Activated B cell treated with CpG ODN at 0.5 μM for 24 hours (primary cell): ENCODE data around the gene PAEP. TPM values are rescaled to one million over a fixed set of nuclear protein-coding genes. Genes with fewer than 3 reads are reported as not detected.
"Not testable (repeated sequence)": the region's sequence is repeated elsewhere in the genome, so short reads cannot be mapped to it uniquely, and the experiment has no call there.

ENCODE experiments used
- ATAC-seq: fragments of 200-7000 bp; cut with Tn5 transposase; one replicate; pipeline ENCODE4 v1.10.0; 2021; ENCODE audit warnings: low read depth, mild to moderate bottlenecking, moderate library complexity
- CTCF ChIA-PET: fragments of 350-600 bp; sonication (Branson Sonifier 250); formaldehyde crosslinking; loops from one replicate; lab custom pipeline; 2021; ENCODE audit warnings: antibody characterized with exemption; lab: Charles Lee
- POLR2A ChIA-PET: fragments of 350-600 bp; sonication (Branson Sonifier 250); formaldehyde crosslinking; loops from one replicate; lab custom pipeline; 2021; ENCODE audit warnings: antibody characterized with exemption; lab: Charles Lee
- DNase-seq: peaks from one replicate; pipeline ENCODE4 v3.0.0; 2022
- H3K27ac Mint-ChIP-seq: one replicate; pipeline ENCODE4 v1.8.0; 2020; ENCODE audit warnings: mixed read lengths
- H3K27me3 Mint-ChIP-seq: one replicate; pipeline ENCODE4 v1.8.0; 2021; ENCODE audit warnings: mixed read lengths
- H3K36me3 Mint-ChIP-seq: one replicate; pipeline ENCODE4 v1.8.0; 2021; ENCODE audit warnings: low read depth, mixed read lengths
- H3K4me1 Mint-ChIP-seq: one replicate; pipeline ENCODE4 v1.8.0; 2021; ENCODE audit warnings: mixed read lengths
- H3K4me3 Mint-ChIP-seq: one replicate; pipeline ENCODE4 v1.8.0; 2020; ENCODE audit warnings: mild to moderate bottlenecking, mixed read lengths
- H3K9me3 Mint-ChIP-seq: one replicate; pipeline ENCODE4 v1.8.0; 2020; ENCODE audit warnings: mixed read lengths
- intact Hi-C: fragments of 100-400 bp; cut with micrococcal nuclease; formaldehyde crosslinking; loops from one replicate; pipeline ENCODE4 v1.15.1; 2024
- total RNA-seq: library from RNA; stranded (reverse); gene quantifications from 2 replicates; pipeline ENCODE4 v1.2.3, GENCODE V29; 2022
- TF ChIP-seq, protein P1 (sequence below): fragments of 200-600 bp; IDR thresholded peaks from one replicate; pipeline ENCODE4 v1.8.0; 2022; ENCODE audit warnings: antibody characterized with exemption, mild to moderate bottlenecking

PAEP gene
- total RNA-seq, 1 donor from 2014 or later: not detected

- Mint-ChIP-seq H3K36me3 (no peaks in the 10 kb centered on the region), H3K27me3 (peaks cover 12% of the 10 kb centered on the region), H3K27ac (no peak overlapping the region), H3K4me3 (no peak overlapping the region), H3K4me1 (no peaks in the 10 kb centered on the region), H3K9me3 (no peaks in the 10 kb centered on the region)
- intact Hi-C loops: no loop called here
- TF ChIP-seq, protein P1, sequence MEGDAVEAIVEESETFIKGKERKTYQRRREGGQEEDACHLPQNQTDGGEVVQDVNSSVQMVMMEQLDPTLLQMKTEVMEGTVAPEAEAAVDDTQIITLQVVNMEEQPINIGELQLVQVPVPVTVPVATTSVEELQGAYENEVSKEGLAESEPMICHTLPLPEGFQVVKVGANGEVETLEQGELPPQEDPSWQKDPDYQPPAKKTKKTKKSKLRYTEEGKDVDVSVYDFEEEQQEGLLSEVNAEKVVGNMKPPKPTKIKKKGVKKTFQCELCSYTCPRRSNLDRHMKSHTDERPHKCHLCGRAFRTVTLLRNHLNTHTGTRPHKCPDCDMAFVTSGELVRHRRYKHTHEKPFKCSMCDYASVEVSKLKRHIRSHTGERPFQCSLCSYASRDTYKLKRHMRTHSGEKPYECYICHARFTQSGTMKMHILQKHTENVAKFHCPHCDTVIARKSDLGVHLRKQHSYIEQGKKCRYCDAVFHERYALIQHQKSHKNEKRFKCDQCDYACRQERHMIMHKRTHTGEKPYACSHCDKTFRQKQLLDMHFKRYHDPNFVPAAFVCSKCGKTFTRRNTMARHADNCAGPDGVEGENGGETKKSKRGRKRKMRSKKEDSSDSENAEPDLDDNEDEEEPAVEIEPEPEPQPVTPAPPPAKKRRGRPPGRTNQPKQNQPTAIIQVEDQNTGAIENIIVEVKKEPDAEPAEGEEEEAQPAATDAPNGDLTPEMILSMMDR: no peak
- ChIA-PET POLR2A (no interaction called here), CTCF (no interaction called here)
- no peak for DNase-seq
- ATAC-seq: no peak
These were observed 34.6 kb upstream of the PAEP start for GRCh38 chr9:135526730-135527571.

DNA sequence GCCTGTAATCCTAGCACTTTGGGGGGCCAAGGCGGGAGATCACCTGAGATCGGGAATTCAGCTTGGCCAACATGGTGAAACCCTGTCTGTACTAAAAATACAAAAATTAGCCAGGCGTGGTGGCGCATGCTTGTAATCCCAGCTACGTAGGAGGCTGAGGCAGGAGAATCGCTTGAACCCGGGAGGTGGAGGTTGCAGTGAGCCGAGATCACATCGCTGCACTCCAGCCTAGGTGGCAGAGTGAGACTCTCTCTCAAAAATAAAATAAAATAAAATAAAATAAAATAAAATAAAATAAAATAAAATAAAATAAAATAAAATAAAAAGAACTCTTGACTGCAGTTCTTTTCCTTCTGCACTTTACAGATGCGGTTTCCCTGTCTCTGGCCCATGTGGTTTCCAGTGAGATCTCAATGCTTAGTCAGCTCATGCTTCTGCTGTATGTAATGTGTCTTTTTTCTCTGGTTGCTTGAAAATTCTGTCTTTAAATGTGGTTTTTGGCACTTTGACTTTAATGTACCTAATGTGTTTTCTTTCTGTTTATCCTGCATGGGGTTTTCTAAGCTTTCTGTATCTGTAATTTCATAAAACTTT lies 32.6 kb upstream of the PAEP start:
- H3K4me3 Mint-ChIP-seq, DNase-seq, H3K4me1 Mint-ChIP-seq, CTCF ChIA-PET, ATAC-seq, intact Hi-C loops, POLR2A ChIA-PET, H3K9me3 Mint-ChIP-seq, H3K36me3 Mint-ChIP-seq, H3K27ac Mint-ChIP-seq: not testable (repeated sequence)
- H3K27me3 Mint-ChIP-seq: peaks cover 13% of the 10 kb centered on the region

- Mint-ChIP-seq H3K27me3 (peaks cover 21% of the 10 kb centered on the region), H3K4me3 (no peak overlapping the region), H3K9me3 (no peaks in the 10 kb centered on the region), H3K4me1 (no peaks in the 10 kb centered on the region), H3K27ac (no peak overlapping the region), H3K36me3 (no peaks in the 10 kb centered on the region)
- DNase-seq: no peak
- intact Hi-C loops: no loop called here
- CTCF ChIA-PET: no interaction called here
- TF ChIP-seq, protein P1: no peak
- no peak for ATAC-seq
- POLR2A ChIA-PET: no interaction called here
These were observed 31.4 kb upstream of the PAEP start for GRCh38 chr9:135530146-135530545.

DNA sequence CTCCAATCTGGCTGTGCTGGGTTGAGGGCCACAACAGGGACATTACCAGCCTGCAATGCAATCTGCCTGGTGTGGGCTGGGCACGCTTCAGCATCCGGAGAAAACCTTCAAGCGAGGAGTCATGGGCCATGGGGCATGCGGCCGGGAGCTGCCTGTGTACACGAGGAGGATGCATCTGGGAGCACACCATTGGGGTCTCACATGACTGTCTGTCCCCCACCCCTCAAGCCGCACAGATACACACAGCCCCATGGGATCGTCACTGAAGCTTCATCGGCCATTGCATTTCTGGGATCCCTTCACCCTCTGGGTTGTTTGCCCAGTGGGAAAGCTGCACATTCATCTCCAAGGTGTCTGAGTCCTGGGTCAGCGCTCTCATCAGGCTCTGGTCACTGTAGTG lies 30.5 kb upstream of the PAEP start:
- no peaks in the 10 kb centered on the region for H3K36me3 Mint-ChIP-seq
- no peaks in the 10 kb centered on the region for H3K9me3 Mint-ChIP-seq
- peaks cover 21% of the 10 kb centered on the region for H3K27me3 Mint-ChIP-seq
- intact Hi-C loops: no loop called here
- ATAC-seq: no peak
- no peaks in the 10 kb centered on the region for H3K4me1 Mint-ChIP-seq
- TF ChIP-seq, protein P1: no peak
- DNase-seq: no peak
- H3K4me3 Mint-ChIP-seq: no peak overlapping the region
- ChIA-PET POLR2A (no interaction called here), CTCF (no interaction called here)
- H3K27ac Mint-ChIP-seq: no peak overlapping the region

DNA sequence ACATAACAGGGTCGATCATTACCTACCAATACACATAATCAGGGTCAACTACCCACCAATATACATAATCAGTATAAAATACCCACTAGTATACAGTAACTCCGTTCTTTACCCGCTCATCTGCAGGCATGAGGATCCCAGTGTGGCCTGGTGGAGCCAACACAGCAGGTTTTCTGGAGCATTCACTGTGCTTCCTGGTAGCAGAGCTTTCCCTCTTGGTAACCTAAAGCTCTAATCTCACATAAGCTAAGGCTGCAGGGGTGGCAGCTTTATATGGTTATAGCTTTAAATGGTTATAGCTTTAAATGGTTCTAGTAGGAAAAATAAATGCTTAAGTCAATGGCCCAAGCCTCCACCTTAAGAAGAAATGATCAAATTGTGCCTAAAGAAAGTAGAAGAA lies 28.4 kb upstream of the PAEP start:
- intact Hi-C loops: no loop called here
- Mint-ChIP-seq H3K27ac (no peak overlapping the region), H3K27me3 (peaks cover 29% of the 10 kb centered on the region), H3K36me3 (no peaks in the 10 kb centered on the region), H3K9me3 (no peaks in the 10 kb centered on the region), H3K4me3 (no peak overlapping the region), H3K4me1 (no peaks in the 10 kb centered on the region)
- ChIA-PET CTCF (no interaction called here), POLR2A (no interaction called here)
- no peak for ATAC-seq
- TF ChIP-seq, protein P1: no peak
- DNase-seq: no peak
